ENCODE results near the gene IL31.
A peak's percentile ranks its signal among the peaks of the same experiment; 100 is the strongest.
"Not testable (repeated sequence)": the region's sequence is repeated elsewhere in the genome, so short reads cannot be mapped to it uniquely, and the experiment has no call there.

The IL31 gene

DNA sequence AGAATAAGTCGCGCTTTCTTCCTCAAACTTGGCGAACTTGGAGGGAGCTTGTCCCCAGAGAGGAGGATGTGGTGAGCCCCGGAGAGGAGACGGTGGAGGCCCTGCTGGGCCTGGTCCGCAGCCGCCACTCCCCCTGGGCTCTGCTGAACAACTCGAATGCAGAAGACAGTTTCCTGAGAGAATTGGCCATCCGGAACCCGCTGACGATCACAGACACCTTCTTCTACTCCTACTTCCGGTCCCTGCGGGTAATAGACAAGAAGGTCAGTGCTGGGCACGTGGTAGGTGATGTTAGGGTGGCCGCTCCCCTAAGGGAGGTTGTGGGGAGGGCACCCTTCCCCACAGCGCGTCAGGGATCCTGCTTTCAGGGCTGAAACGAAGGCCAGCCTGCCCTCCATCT lies 10.5 kb upstream of the IL31 start:
- DNase-seq (ENCODE audit: low read depth), result no peak
- TF ChIP-seq, protein P1, sequence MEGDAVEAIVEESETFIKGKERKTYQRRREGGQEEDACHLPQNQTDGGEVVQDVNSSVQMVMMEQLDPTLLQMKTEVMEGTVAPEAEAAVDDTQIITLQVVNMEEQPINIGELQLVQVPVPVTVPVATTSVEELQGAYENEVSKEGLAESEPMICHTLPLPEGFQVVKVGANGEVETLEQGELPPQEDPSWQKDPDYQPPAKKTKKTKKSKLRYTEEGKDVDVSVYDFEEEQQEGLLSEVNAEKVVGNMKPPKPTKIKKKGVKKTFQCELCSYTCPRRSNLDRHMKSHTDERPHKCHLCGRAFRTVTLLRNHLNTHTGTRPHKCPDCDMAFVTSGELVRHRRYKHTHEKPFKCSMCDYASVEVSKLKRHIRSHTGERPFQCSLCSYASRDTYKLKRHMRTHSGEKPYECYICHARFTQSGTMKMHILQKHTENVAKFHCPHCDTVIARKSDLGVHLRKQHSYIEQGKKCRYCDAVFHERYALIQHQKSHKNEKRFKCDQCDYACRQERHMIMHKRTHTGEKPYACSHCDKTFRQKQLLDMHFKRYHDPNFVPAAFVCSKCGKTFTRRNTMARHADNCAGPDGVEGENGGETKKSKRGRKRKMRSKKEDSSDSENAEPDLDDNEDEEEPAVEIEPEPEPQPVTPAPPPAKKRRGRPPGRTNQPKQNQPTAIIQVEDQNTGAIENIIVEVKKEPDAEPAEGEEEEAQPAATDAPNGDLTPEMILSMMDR (IDR thresholded peaks at IDR 0.05; ENCODE audit: insufficient read depth, low read depth, low read length, missing control alignments), result no peak
- no peak overlapping the region for H3K4me3 ChIP-seq (ENCODE audit: low read length)

DNA sequence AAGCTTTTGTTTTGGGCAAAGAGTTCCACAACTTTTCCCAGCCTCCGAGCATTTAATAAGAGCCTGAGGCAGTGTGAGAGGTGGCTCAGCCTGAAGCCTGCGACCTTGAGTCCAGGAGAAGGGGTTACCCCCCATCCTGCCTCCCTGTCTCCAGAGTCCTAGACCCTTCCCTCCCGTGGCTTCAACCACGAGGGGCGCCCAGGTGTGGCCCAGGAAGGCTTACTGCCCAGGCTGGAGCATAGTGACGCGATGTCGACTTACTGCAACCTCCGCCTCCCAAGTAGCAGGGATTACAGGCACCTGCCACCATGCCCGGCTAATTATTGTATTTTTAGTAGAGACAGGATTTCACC lies 9.5 kb upstream of the IL31 start:
- no peak for DNase-seq (ENCODE audit: low read depth)
- H3K4me3 ChIP-seq (ENCODE audit: low read length), result peak overlapping the region; percentile 45
- TF ChIP-seq, protein P1 (IDR thresholded peaks at IDR 0.05; ENCODE audit: insufficient read depth, low read depth, low read length, missing control alignments), result no peak

DNA sequence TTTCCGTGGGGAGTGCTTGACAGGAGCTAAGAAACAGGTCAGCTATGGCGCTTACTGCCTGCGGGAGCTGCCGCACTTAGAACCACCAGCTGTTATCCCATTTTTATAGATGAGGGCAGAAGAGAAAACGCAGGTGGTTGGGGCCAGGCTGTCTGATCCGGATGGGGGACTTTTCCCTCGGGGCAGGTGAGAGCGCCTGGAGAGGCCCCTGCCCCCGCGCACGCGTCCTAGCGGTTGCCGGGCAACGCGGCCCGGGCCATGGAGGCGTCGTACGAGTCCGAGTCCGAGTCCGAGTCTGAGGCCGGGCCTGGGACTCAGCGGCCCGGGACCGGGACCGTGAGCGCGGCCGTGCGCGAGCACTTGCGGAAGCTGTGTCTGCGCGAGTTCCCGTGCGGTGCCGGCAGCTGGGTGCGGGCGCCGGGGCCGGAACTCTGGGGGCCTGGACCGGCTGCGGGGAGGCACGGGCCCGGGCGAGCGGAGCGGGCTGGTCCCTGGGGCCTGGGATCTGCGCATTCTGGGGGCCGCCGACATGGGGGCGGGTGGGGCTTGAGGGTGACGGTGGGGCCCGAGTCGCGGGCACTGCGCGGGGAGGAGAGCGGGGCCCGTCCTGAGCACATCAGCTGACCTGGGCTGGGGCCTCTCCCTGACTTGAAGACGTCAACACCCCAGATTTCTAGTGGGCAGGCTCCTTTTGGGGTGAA lies 9.0 kb upstream of the IL31 start, which contains the start of gene LRRC43:
LRRC43 (plus strand) TSS at position 237 of the 701 bp plus-strand sequence; CDS start at position 259, 22 bp downstream.
- peak; percentile 25 for DNase-seq (ENCODE audit: low read depth)
- peak within 1 kb of the TSS; percentile 45 for H3K4me3 ChIP-seq (ENCODE audit: low read length)
- TF ChIP-seq, protein P1 (IDR thresholded peaks at IDR 0.05; ENCODE audit: insufficient read depth, low read depth, low read length, missing control alignments), result no peak

DNA sequence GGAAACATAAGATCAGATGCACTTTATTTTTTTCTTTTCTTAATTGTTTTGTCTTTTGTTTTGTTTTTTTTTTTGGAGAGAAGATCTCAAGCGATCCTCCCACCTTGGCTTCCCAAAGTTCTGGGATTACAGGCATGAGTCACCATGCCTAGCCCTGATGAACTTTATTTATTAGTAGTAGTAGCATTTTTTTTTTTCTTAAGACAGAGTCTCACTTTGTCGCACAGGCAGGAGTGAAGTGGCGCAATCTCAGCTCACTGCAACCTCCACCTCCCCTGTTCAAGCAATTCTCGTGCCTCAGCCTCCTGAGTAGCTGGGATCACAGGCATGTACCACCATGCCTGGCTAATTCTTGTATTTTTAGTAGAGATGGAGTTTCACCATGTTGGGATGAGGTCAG lies 2.5 kb upstream of the IL31 start:
- peak; percentile 37 for DNase-seq (ENCODE audit: low read depth)
- H3K4me3 ChIP-seq (ENCODE audit: low read length), result not testable (repeated sequence)

DNA sequence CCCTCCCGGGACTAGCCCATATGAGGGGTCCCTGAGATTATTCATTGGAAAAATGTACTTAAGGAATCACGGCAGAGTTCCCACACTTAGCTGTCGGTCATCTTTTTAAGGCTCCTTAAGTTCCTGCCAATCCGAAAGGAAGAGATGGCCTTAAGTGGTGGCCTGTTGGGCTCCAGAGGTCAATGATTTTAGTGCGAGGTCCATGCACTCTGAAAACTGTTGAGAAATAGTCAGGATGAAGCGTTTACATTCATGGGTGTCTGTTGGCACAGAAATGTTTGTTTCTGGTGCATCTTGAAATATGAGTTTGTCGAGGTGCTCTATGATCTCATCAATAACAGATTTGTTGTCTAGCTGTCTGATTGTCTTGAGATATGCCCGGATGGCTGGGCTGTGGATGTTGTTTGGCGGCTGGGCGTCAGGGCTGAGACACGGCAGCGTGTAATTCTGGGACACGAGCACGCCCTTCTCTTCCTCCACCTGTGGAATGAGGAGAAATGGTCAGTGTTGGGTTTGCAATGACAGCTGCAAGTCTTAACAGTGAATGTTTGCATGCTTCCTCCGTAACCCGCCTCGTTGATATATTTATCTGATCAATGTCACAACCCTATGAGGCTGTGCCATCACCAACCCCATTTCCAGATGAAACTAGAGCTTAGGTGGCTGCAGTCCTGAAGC lies 1.6 kb downstream of the IL31 start:
- DNase-seq (ENCODE audit: low read depth), result no peak
- TF ChIP-seq, protein P1 (IDR thresholded peaks at IDR 0.05; ENCODE audit: insufficient read depth, low read depth, low read length, missing control alignments), result no peak
- no peak overlapping the region for H3K4me3 ChIP-seq (ENCODE audit: low read length)

DNA sequence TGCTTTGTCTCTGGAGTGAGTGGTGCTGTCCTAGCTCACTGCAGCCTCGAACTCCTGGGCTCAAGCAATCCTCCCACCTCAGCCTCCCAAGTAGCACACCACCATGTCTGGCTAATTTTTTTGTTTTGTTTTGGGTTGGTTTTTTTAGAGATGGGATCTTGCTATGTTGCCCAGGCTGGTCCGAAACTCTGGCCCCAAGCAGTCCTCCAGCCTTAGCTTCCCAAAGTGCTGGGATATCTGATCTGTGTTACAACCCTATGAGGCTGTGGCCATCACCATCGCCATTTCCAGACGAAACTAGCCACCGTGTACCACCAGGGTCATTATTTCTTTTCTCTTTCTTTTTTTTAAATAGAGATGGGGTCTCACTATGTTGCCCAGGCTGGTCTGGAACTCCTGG lies 2.6 kb downstream of the IL31 start:
- TF ChIP-seq, protein P1 (IDR thresholded peaks at IDR 0.05; ENCODE audit: insufficient read depth, low read depth, low read length, missing control alignments), result no peak
- no peak overlapping the region for H3K4me3 ChIP-seq (ENCODE audit: low read length)
- no peak for DNase-seq (ENCODE audit: low read depth)

DNA sequence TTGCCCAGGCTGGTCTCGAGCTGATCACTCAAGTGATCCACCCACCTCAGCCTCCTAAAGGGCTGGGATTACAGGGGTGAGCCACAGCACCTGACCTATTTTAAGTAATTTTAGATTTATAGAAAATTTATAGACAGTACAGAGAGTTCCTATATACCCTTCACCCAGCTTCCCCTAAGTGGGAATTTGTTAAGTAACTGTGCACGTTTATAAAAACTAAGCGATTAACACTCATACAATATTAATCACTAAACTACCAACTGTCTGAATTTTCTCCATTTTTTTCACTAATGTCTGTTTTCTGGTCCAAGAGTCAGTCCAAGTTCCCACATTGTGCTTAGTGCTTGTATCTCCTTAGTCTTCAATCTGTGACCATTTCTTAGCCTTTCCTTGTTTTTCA lies 5.5 kb downstream of the IL31 start:
- TF ChIP-seq, protein P1 (IDR thresholded peaks at IDR 0.05; ENCODE audit: insufficient read depth, low read depth, low read length, missing control alignments), result no peak
- no peak for DNase-seq (ENCODE audit: low read depth)
- no peak overlapping the region for H3K4me3 ChIP-seq (ENCODE audit: low read length)

All from epithelial cell of esophagus (primary cell).